IMR-90 (cell line): Measurements from ENCODE around the gene BANF1. TPM values are rescaled to one million over a fixed set of nuclear protein-coding genes. Genes with fewer than 3 reads are reported as not detected.

Source experiments
- ATAC-seq: fragments of 200-7000 bp; cut with Tn5 transposase; 2 replicates; pipeline ENCODE4 v1.9.1; 2020; ENCODE audit warnings: low read depth, mild to moderate bottlenecking, moderate library complexity
- BruUV-seq: library from RNA; stranded (reverse); fragments of 400-500 nt; replicated peaks from 2 replicates; lab custom pipeline; 2021; lab: Mats Ljungman, UMichigan
- CTCF ChIA-PET: fragments of 300-600 bp; formaldehyde crosslinking; extraction: SDS; loops from one replicate; lab custom pipeline; 2021; ENCODE audit warnings: antibody characterized with exemption; lab: Yijun Ruan, JAX
- POLR2A ChIA-PET: fragments of 300-600 bp; sonication (Branson Sonifier 250); formaldehyde crosslinking; loops from one replicate; lab custom pipeline; 2022; ENCODE audit warnings: antibody characterized with exemption; ENCODE audit not compliant: unreplicated experiment; lab: Charles Lee
- DNase-seq: peaks from one replicate; pipeline ENCODE4 v3.0.0; 2013
- H2AFZ ChIP-seq: replicated peaks from 2 replicates; pipeline ENCODE3; 2013; ENCODE audit warnings: low read length, mild to moderate bottlenecking; ENCODE audit not compliant: poor library complexity
- H2AK5ac ChIP-seq: 2 replicates; pipeline ENCODE4 v1.6.1; 2013; ENCODE audit warnings: low read depth, low read length, inconsistent platforms
- H2AK9ac ChIP-seq: replicated peaks from 2 replicates; pipeline ENCODE3; 2013; ENCODE audit warnings: mild to moderate bottlenecking, low read depth, low read length, moderate library complexity; ENCODE audit not compliant: poor library complexity
- H2BK120ac ChIP-seq: 2 replicates; pipeline ENCODE4 v1.6.1; 2013; ENCODE audit warnings: low read depth, low read length, inconsistent platforms
- H2BK15ac ChIP-seq: 3 replicates; pipeline ENCODE4 v1.6.1; 2013; ENCODE audit warnings: low read depth, low read length, inconsistent platforms
- H2BK20ac ChIP-seq: 2 replicates; pipeline ENCODE4 v1.6.1; 2013; ENCODE audit warnings: low read depth, mild to moderate bottlenecking, inconsistent platforms, low read length, moderate library complexity
- H2BK5ac ChIP-seq: 2 replicates; pipeline ENCODE4 v1.6.1; 2013; ENCODE audit warnings: mild to moderate bottlenecking, low read depth, low read length, inconsistent platforms; ENCODE audit not compliant: poor library complexity, severe bottlenecking
- H3K14ac ChIP-seq: replicated peaks from 2 replicates; pipeline ENCODE4 v1.6.1; 2013; ENCODE audit warnings: low read depth, low read length, inconsistent platforms
- H3K18ac ChIP-seq: 2 replicates; pipeline ENCODE4 v1.6.1; 2013; ENCODE audit warnings: low read depth, low read length, control low read depth
- H3K23ac ChIP-seq: 2 replicates; pipeline ENCODE4 v1.6.1; 2013; ENCODE audit warnings: low read depth, low read length, inconsistent platforms
- H3K27ac ChIP-seq: 2 replicates; pipeline ENCODE4 v1.5.1; 2013; ENCODE audit warnings: mild to moderate bottlenecking, control low read depth, low read length; ENCODE audit not compliant: insufficient read depth
- H3K27me3 ChIP-seq: 2 replicates; pipeline ENCODE4 v1.6.1; 2013; ENCODE audit warnings: low read length; ENCODE audit not compliant: control insufficient read depth, insufficient read depth
- H3K36me3 ChIP-seq: 2 replicates; pipeline ENCODE4 v1.6.1; 2013; ENCODE audit warnings: low read length, mixed read lengths; ENCODE audit not compliant: control insufficient read depth, insufficient read depth
- H3K4ac ChIP-seq: 2 replicates; pipeline ENCODE4 v1.6.1; 2013; ENCODE audit warnings: low read depth, low read length, inconsistent platforms
- H3K4me1 ChIP-seq: 2 replicates; pipeline ENCODE4 v1.6.1; 2013; ENCODE audit warnings: low read length, mixed read lengths; ENCODE audit not compliant: control insufficient read depth, insufficient read depth
- H3K4me2 ChIP-seq: 2 replicates; pipeline ENCODE4 v1.6.1; 2013; ENCODE audit warnings: low read depth, mild to moderate bottlenecking, control low read depth, low read length, moderate library complexity
- H3K4me3 ChIP-seq: 2 replicates; pipeline ENCODE4 v1.5.1; 2013; ENCODE audit warnings: low read depth, mild to moderate bottlenecking, control low read depth, low read length, moderate library complexity; ENCODE audit not compliant: insufficient read depth
- H3K56ac ChIP-seq: 2 replicates; pipeline ENCODE4 v1.6.1; 2013; ENCODE audit warnings: low read length, inconsistent platforms; ENCODE audit not compliant: insufficient read depth; ENCODE audit errors: extremely low read depth
- H3K79me1 ChIP-seq, 2 experiments: 2 replicates each; pipeline ENCODE4 v1.6.1; 2013; ENCODE audit warnings: low read length in 2 of 2, inconsistent platforms in 1 of 2, low read depth in 1 of 2
- H3K9ac ChIP-seq: 2 replicates; pipeline ENCODE4 v1.6.1; 2013; ENCODE audit warnings: low read depth, low read length, control low read depth
- H3K9me1 ChIP-seq: 2 replicates; pipeline ENCODE4 v1.6.1; 2013; ENCODE audit warnings: low read length, inconsistent platforms; ENCODE audit not compliant: insufficient read depth
- H3K9me3 ChIP-seq: 2 replicates; pipeline ENCODE4 v1.6.1; 2013; ENCODE audit warnings: low read length; ENCODE audit not compliant: control insufficient read depth, insufficient read depth
- H4K20me1 ChIP-seq: 2 replicates; pipeline ENCODE4 v1.6.1; 2013; ENCODE audit warnings: low read length, inconsistent platforms; ENCODE audit not compliant: insufficient read depth
- H4K5ac ChIP-seq: 2 replicates; pipeline ENCODE4 v1.6.1; 2013; ENCODE audit warnings: mild to moderate bottlenecking, low read depth, low read length, control low read depth
- H4K8ac ChIP-seq, 2 experiments: 2 replicates each; pipeline ENCODE4 v1.6.1; 2013; ENCODE audit warnings: low read depth in 2 of 2, low read length in 2 of 2, control low read depth in 1 of 2, inconsistent platforms in 1 of 2
- H4K91ac ChIP-seq: 2 replicates; pipeline ENCODE4 v1.6.1; 2013; ENCODE audit warnings: low read depth, low read length, inconsistent platforms; ENCODE audit not compliant: insufficient read depth
- CTCF ChIP-seq: conservative IDR thresholded peaks from 2 replicates; pipeline ENCODE4 v1.5.1; 2012; ENCODE audit warnings: mild to moderate bottlenecking, low read depth, low read length, improper control_type of control experiment
- FOS ChIP-seq: fragments of 150-350 bp; IDR thresholded peaks from 2 replicates; pipeline ENCODE4 v1.6.1; 2016; ENCODE audit warnings: low read depth, low read length
- MAZ ChIP-seq: IDR thresholded peaks from 2 replicates; pipeline ENCODE4 v1.6.1; 2012; ENCODE audit warnings: low read depth, mild to moderate bottlenecking, low read length, improper control_type of control experiment, moderate library complexity, borderline replicate concordance
- NFE2L2 ChIP-seq: fragments of 150-350 bp; IDR thresholded peaks from 2 replicates; pipeline ENCODE4 v1.6.1; 2016; ENCODE audit warnings: low read depth, mild to moderate bottlenecking, low read length
- RCOR1 ChIP-seq: IDR thresholded peaks from 2 replicates; pipeline ENCODE4 v1.6.1; 2012; ENCODE audit warnings: mild to moderate bottlenecking, low read length, improper control_type of control experiment; ENCODE audit not compliant: insufficient replicate concordance
- RFX5 ChIP-seq: IDR thresholded peaks from 2 replicates; pipeline ENCODE4 v1.8.0; 2012; ENCODE audit warnings: low read depth, mild to moderate bottlenecking, low read length, moderate library complexity
- WGBS, 2 experiments: methylation state at CpG; one replicate each; pipeline versions ENCODE4 v1.1.5 to v1.1.7; 2013; ENCODE audit warnings: missing lambda C conversion rate in 2 of 2; ENCODE audit not compliant: insufficient read length in 1 of 2; ENCODE audit errors: extremely low coverage in 2 of 2; 5-methylcytosine and 5-hydroxymethylcytosine counted together
- dilution Hi-C: fragments of 300-500 bp; cut with HindIII; formaldehyde crosslinking; loops from one replicate; pipeline ENCODE4 v1.14.3; 2018; ENCODE audit warnings: low sequenced_read_pairs; ENCODE audit not compliant: unreplicated experiment
- in situ Hi-C: fragments of 300-500 bp; cut with MboI; formaldehyde crosslinking; loops from 3 replicates; pipeline ENCODE4 v1.14.3; 2019; ENCODE audit warnings: low sequenced_read_pairs, inconsistent platforms, mixed read lengths
- intact Hi-C: fragments of 100-400 bp; cut with micrococcal nuclease; formaldehyde crosslinking; loops from 2 replicates; pipeline ENCODE4 v1.10.0; 2022
- polyA plus RNA-seq, 3 experiments: library from polyadenylated mRNA; depleted of rRNA; stranded (reverse); fragments of >200 nt; gene quantifications; 2 replicates each; pipeline ENCODE4 v1.2.3, GENCODE V29; 2012; ENCODE audit warnings: low replicate concordance in 1 of 3
- total RNA-seq: library from RNA; depleted of rRNA; stranded (reverse); fragments of >200 nt; gene quantifications from 2 replicates; pipeline ENCODE4 v1.2.3, GENCODE V29; 2012

The BANF1 gene
- total and polyA plus RNA-seq, 2 of the 4 experiments (the other 2 are of a cell fraction): 36.6 to 242 TPM

- no peaks in the 10 kb centered on the region for H4K20me1 ChIP-seq
- ChIA-PET POLR2A (no interaction called here), CTCF (interaction anchor here (0.7 kb wide), 1 partner anchor 70 kb away, joined by 4 read pairs; no protein-coding TSS in a partner anchor)
- H3K9ac ChIP-seq: no peak overlapping the region
- H3K9me1 ChIP-seq: no peaks in the 10 kb centered on the region; the same call in 1 of the 2 replicates
- H2BK120ac ChIP-seq: no peak overlapping the region
- H3K4ac ChIP-seq: no peak overlapping the region
- no peak overlapping the region for H2AK9ac ChIP-seq
- H2AK5ac ChIP-seq: no peak overlapping the region
- H4K91ac ChIP-seq: no peak overlapping the region
- H3K4me1 ChIP-seq: no peaks in the 10 kb centered on the region
- H3K4me3 ChIP-seq: no peak overlapping the region
- DNase-seq: no peak
- no peak overlapping the region for H4K8ac ChIP-seq
- H3K9me3 ChIP-seq: no peaks in the 10 kb centered on the region
- no peak for ATAC-seq
- intact Hi-C loops: no loop called here
- dilution Hi-C loops: no loop called here
- no peak overlapping the region for H3K23ac ChIP-seq
- no peak overlapping the region for H3K14ac ChIP-seq
- H3K79me1 ChIP-seq: no peaks in the 10 kb centered on the region
- H3K4me2 ChIP-seq: no peak overlapping the region
- H3K36me3 ChIP-seq: no peaks in the 10 kb centered on the region
- in situ Hi-C loops: no loop called here
- H2BK15ac ChIP-seq: no peak overlapping the region
- H3K27me3 ChIP-seq: no peaks in the 10 kb centered on the region
- H2BK5ac ChIP-seq: no peak overlapping the region
- no peak overlapping the region for H4K5ac ChIP-seq
- no peak overlapping the region for H3K56ac ChIP-seq
- no CpG with 5 or more reads among the region's 8 CpGs for WGBS, 2 experiments
- no peak overlapping the region for H2BK20ac ChIP-seq
- no peak overlapping the region for H3K27ac ChIP-seq
- H3K18ac ChIP-seq: no peak overlapping the region
- no peak for TF ChIP-seq RCOR1
- no peak for TF ChIP-seq FOS
- no peak for TF ChIP-seq MAZ
- TF ChIP-seq CTCF: no peak
- no peak for TF ChIP-seq RFX5
- TF ChIP-seq NFE2L2: no peak
- H2AFZ ChIP-seq: no peak overlapping the region
- BruUV-seq: no TSS peak
Observed at GRCh38 chr11:65954771-65955170, 47.5 kb upstream of the BANF1 start.
